Stimulated activated CD4-positive, alpha-beta T cell treated with anti-CD3 and anti-CD28 coated beads, Interleukin-15, amount 100 ng/mL, for 24 hours (primary cell): ENCODE results near the gene MED7.

Experiments
- DNase-seq: peaks from one replicate; pipeline ENCODE4 v3.0.0-alpha.2; 2020

Gene MED7

GRCh38 chr5:157162919-157163510, 20.4 kb upstream of the MED7 start:
- DNase-seq: no peak

- no peak for DNase-seq
Observed at GRCh38 chr5:157161996-157162395, 19.3 kb upstream of the MED7 start.

DNA sequence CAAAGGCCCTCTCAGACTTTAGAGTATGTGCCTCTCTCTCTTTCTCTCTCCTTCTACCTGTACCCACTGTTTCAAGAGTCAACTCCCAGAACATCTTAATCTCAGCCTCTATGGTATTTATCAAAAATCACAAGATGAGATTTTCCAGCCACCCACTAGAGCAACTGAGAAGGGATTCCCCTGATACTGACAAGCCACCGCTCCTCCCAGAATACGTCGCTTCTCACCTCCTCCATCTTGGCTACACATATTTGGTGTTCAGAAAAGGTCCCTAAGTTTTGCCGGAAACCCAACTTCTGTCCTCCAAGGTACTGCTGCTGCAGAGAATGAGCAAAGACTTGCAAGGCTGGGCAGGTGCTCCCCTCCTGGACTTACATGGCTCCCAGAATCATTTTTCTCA, 17.3 kb upstream of the MED7 start:
- peak; percentile 61 for DNase-seq

DNA sequence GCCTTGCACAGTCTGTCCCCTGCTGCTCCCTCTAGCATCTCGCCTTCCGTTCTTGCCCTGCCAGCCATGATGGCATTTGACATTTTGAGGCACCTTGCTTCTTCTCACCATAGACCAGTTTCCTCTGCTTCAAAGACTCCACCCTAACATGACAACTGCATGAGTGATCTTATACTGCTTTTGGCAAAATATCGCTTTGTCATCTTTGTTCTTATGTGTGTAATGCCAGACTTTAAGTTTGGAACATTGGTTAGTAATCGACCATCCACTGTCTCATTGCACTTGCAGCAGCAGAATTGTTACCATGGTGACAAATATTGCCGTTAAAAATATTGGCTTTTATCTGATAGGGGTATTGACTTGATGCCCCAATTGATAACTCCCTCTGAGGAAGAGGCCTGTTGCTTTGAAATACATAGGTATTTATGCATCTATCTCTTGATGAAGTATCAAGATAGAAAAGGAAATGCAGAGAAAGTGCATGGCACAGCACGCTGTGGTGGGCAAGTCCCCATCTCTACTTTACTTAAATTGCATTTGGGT, 16.6 kb upstream of the MED7 start:
- no peak for DNase-seq

DNA sequence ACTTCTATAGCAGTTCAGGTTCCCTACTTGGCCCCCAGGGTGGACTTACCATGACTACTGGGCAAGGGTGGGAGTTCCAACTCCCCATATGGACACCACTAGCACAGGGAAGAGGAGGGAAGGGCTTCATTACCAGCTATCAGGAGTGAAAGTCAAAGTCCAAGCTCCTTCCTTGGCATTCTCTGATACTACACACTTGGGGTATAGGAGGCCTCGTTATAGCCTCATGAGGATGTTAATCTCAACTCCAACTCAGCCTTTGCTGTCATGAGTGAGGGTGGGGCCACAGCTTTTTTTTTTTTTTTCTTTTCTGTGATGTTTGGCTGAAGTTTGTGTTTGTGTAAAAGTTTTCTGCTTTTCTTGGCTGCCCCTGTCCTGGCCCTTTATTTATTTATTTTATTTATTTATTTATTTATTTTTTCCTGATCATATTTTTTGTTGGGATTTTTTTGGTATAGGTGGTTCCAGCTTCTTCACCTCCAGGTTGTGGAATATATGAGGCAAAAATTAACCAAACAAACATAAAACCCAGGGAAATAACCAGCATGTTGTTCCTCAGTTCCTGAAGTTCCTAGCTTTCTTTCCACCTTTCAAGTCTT, 14.7 kb upstream of the MED7 start:
- no peak for DNase-seq

- no peak for DNase-seq
Observed at GRCh38 chr5:157155297-157155696, 12.6 kb upstream of the MED7 start.

DNA sequence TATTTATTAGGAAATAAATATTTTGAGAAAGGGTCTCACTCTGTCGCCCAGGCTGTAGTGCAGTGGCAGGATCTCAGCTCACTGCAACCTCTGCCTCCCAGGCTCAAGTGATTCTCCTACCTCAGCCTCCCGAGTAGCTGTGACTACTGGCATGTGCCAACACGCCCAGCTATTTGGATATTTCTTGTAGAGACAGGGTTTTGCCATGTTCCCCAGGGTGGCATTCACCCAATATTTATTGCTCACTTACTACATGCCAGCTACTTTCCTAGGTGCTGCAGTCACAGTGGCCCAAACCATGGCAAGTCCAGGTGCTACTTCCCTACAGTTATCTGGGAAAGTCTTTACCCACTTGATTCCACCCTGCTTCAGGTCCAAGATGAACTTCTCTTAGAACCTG, 8.3 kb upstream of the MED7 start:
- no peak for DNase-seq

DNA sequence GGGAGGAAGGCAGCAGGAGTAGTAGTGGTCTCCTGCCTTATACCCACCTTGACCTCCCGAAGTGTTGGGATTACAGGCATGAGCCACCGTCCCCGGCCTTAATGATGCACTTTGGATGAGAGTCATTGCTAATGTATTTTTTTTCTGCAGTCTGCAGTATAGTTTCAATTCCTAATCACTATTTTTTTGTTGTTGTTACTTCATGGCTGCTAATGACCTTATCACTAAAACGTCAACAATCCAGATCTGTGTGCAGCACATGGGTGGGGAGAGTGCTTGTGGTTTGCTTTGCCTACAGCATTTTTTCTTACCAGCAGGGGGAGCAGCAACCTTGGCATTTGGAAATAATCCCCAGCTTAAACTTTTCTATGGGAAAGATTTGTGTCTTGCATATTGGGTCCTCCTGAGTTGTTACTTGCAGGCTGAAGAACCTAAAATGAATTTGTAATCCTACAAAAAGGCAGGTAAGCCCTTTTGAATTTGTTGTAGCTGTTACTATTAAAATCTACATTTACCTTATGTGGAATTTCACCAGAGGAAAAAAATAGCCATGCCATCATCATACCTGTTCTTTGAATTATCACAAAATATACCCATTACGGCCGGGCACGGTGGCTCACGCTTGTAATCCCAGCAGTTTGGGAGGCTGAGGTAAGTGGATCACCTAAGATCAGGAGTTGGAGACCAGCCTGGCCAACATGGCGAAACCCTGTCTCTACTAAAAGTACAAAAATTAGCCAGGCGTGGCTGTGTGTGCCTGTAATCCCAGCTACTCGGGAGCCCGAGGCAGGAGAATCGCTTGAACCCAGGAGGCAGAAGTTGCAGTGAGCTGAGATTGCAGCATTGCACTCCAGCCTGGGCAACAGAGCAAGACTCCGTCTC, 6.3 kb upstream of the MED7 start:
- peak; percentile 86 for DNase-seq

DNA sequence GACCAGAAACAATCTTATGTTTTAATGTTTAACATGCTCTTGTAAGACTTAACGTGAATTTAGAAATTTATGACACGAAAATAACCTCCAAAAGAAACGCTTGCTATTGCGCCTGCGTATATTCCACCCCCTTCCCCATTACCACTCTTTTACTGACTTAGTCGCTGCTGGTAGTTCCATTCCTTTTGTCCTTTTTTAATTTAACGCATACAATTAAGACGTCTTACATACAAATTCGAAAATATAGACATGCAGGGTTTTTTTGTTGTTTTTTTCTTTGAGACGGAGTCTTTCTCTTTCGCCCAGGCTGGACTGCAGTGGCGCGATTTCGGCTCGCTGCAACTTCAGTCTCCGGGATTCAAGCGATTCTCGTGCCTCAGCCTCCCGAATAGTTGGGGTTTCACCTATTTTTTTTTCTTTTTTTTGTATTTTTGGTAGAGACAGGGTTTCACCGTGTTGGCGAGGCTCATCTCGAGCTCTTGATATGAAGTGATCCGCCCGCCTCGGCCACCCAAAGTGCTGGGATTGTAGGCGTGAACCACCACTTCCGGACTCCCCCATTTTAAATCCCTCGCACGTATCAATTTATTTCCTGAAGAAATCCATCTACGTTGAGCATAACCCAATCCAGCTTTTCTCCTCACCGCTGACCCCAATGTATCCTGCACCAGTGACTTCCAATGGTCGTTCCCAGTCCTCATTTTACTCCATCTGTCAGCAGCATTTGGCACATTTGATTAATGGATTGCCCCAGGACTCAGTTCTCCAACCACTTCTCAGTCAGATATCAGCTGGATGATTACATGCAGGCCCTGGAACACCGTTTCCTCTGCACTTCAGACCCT, 684 bp upstream of the MED7 start:
- DNase-seq: peak; percentile 71

- DNase-seq: no peak
Observed at GRCh38 chr5:157137691-157138090, 5.0 kb downstream of the MED7 start.

- DNase-seq: no peak
Observed at GRCh38 chr5:157132281-157132612, 10.4 kb downstream of the MED7 start.

DNA sequence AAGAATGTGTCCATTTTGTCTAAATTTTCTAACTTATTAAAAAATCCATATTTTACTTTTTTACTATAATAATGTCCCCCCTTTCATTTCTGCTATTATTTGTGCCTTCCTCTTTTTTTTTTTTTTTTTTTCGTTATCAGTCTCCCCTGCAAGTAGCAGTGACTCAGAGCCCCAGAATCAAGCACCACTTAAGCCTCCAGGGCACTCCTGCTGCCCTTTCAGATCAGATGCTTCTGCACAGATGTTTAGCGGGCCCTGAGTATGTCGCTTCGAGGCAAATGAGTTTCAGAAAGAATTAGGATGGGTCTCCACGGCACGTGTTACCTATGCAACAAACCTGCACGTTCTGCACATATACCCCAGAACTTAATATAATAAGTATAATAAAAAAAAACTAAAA, 11.7 kb downstream of the MED7 start:
- no peak for DNase-seq

DNA sequence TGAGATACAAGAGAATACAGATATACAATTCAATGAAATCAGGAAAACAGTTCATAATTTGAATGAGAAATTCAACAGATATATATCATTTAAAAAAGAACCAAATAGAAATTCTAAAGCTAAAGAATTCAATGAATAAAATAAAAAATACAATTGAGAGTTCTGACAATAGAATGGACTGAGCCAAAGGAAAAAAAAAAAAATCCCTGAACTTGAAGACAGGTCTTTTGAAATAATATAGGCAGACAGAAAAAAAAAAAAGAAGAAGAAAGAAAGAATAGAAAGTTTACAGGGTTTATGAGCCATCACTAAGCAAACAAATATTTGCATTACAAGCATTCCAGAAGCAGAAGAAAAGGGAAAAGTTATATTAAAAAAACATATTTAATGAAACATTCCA, 21.0 kb downstream of the MED7 start:
- DNase-seq: no peak

- DNase-seq: no peak
Observed at GRCh38 chr5:157120102-157120501, 22.6 kb downstream of the MED7 start.

DNA sequence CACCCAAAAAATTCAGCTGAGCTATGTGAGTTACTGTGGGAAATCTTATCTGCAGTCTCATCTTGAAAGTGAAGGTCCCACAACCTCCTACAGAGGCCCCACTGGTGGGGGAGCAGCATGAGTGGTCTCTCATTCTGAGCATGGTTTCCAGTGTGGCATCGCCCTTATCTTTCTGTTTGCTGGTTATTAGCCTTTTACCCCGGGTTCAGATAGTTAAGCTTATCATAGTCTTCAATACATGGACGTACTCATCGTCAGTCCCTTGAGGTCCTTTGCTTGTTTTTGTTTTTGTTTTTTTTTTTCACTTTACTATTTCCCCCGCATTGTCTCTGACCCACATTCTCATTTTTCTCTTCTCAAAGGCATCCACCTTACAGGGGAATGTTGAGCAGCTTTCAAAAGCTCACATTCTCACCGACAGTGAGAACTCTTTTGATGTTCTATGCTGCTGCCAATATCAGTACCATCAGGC, 26.1 kb downstream of the MED7 start:
- DNase-seq: peak; percentile 41

DNA sequence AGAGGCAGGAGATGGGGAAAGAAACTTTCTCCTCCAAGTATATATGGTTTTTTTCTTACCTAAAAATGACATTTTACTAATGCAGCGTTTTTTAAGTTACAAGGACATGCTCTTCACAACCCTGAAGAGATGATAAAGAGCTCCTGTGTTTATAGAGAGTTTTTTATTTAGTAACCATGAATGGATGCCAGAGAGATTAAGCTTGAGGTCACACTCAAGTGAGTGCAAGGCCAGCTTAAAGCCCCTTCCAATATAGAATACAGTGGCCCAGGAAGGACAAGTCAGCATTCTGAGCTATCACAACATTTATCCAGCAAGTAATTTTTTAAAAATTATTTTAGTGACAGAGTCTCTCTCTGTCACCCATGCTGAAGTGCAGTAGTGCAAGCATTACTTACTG, 27.2 kb downstream of the MED7 start:
- DNase-seq: no peak

GRCh38 chr5:157115012-157115411, 27.7 kb downstream of the MED7 start:
- no peak for DNase-seq

DNA sequence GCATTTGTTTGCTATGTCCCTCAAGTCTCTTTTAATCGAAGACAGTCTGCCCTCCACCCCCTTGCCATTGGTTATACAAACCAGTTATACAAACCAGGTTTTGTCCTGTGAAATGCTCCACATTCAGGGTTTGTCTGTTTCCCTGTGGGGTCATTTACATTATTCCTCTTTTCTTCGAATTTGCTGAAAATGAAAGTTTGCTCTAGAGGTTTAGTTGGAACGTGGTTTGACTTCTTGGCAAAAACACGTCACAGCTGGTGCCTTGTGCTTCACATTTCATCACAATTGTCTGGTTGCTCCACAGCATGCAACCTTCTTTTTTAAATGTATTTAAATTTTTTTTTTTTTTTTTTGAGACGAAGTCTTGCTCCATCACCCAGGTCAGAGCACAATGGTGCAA, 29.7 kb downstream of the MED7 start:
- no peak for DNase-seq

DNA sequence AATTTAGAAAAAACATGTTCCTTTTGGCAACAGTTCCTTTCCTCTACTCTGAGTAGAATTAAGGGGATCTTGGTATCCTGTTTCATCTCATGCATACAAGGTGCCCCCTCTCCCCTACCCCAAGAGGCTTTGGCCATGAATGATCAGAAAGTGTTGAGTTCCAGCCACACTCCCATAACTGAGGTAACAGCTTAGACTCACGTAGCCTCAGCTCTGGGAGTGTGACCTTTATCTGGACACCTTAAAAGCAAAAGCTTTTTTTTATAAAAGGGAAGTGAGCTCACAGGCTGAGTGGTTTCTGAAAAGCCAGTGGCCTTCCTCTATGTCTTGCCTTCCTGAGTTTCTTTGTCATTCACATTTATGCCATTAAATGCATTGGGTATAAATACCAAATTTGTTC, 32.9 kb downstream of the MED7 start:
- DNase-seq: peak; percentile 25

DNA sequence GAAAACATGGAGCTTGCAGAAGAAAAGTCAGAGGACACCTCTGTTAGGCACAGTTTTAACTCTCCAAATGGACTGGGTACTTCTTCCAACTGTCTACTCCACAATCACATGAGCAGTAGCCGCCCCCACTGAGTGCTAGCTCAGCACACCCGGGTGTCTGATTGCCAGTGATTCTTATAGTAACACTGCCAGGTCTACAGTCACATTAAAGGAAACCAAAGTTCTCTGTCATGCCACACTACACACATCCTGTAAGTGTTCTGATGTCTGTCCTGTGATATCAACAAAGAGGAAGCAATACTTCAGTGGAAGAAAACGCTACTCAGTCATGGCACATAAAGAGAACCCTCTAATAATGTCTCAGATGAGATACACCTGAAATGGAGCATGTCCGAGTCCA, 33.7 kb downstream of the MED7 start, which contains the start of gene HAVCR2:
Gene HAVCR2, minus strand, starts transcription at position 69 of the 400 bp plus-strand sequence. Its CDS starts 61 bp downstream, at position 8.
- DNase-seq: peak; percentile 65

- no peak for DNase-seq
Observed at GRCh38 chr5:157107508-157107907, 35.2 kb downstream of the MED7 start.

GRCh38 chr5:157106630-157107461, 35.8 kb downstream of the MED7 start:
- DNase-seq: peak; percentile 61
